HEK293 (cell line): ENCODE results near the gene VEPH1.
"Not testable (repeated sequence)": the region's sequence is repeated elsewhere in the genome, so short reads cannot be mapped to it uniquely, and the experiment has no call there.

Source experiments
- CTCF ChIA-PET: fragments of 350-600 bp; formaldehyde crosslinking; extraction: SDS; loops from one replicate; lab custom pipeline; 2021; ENCODE audit warnings: antibody characterized with exemption; lab: Yijun Ruan, JAX
- POLR2A ChIA-PET: fragments of 300-600 bp; formaldehyde crosslinking; extraction: SDS; loops from one replicate; lab custom pipeline; 2020; ENCODE audit warnings: antibody characterized with exemption, inconsistent platforms; lab: Yijun Ruan, JAX
- H3K27ac ChIP-seq: fragments of 200-500 bp; sonication (Bioruptor generic); 2 replicates; pipeline ENCODE4 v1.5.1; 2014; ENCODE audit warnings: low read depth, low read length, control low read depth, inconsistent platforms; ENCODE audit errors: extremely low read depth
- H3K36me3 ChIP-seq, 2 experiments: fragments of 200-500 bp in 1 of 2; sonication (Bioruptor generic) in 1 of 2; 1 replicate in 1 of 2; 2 replicates in 1 of 2; pipeline ENCODE4 v1.5.1; 2014 to 2017; ENCODE audit warnings: inconsistent platforms in 2 of 2, low read length in 2 of 2; ENCODE audit not compliant: control insufficient read depth in 2 of 2, insufficient read depth in 1 of 2
- H3K4me1 ChIP-seq: fragments of 200-500 bp; sonication (Bioruptor generic); 2 replicates; pipeline ENCODE4 v1.5.1; 2014; ENCODE audit warnings: mild to moderate bottlenecking, low read length, inconsistent platforms; ENCODE audit not compliant: control insufficient read depth, insufficient read depth
- H3K4me3 ChIP-seq: 2 replicates; pipeline ENCODE4 v1.5.1; 2011; ENCODE audit warnings: low read depth, mild to moderate bottlenecking, control low read depth, low read length, moderate library complexity
- H3K9me3 ChIP-seq: fragments of 200-500 bp; sonication (Bioruptor generic); 2 replicates; pipeline ENCODE4 v1.5.1; 2014; ENCODE audit warnings: low read depth, low read length, inconsistent platforms; ENCODE audit not compliant: control insufficient read depth, insufficient read depth
- CTCF ChIP-seq: fragments of 450-650 bp; formaldehyde crosslinking; IDR thresholded peaks from 2 replicates; pipeline ENCODE4 v1.5.1; 2016; ENCODE audit warnings: missing biosample characterization, missing genetic modification characterization
- GLIS1 ChIP-seq: fragments of 450-650 bp; formaldehyde crosslinking; IDR thresholded peaks from 2 replicates; pipeline ENCODE4 v1.5.1; 2016; ENCODE audit warnings: missing biosample characterization, missing genetic modification characterization
- PRDM4 ChIP-seq: fragments of 450-650 bp; formaldehyde crosslinking; IDR thresholded peaks from 2 replicates; pipeline ENCODE4 v1.5.1; 2017; ENCODE audit warnings: missing biosample characterization, missing genetic modification characterization
- ZBTB6 ChIP-seq: fragments of 450-650 bp; formaldehyde crosslinking; IDR thresholded peaks from 2 replicates; pipeline ENCODE4 v1.5.1; 2017; ENCODE audit warnings: missing biosample characterization, missing genetic modification characterization
- ZFP41 ChIP-seq: fragments of 450-650 bp; formaldehyde crosslinking; IDR thresholded peaks from 2 replicates; pipeline ENCODE4 v1.5.1; 2016; ENCODE audit warnings: missing biosample characterization, missing genetic modification characterization, borderline replicate concordance
- ZNF138 ChIP-seq: fragments of 450-650 bp; formaldehyde crosslinking; IDR thresholded peaks from 2 replicates; pipeline ENCODE4 v1.5.1; 2016; ENCODE audit warnings: missing biosample characterization, missing genetic modification characterization, borderline replicate concordance
- ZNF155 ChIP-seq: fragments of 450-650 bp; formaldehyde crosslinking; IDR thresholded peaks from 2 replicates; pipeline ENCODE4 v1.5.1; 2016; ENCODE audit warnings: missing biosample characterization, missing genetic modification characterization
- ZNF19 ChIP-seq: fragments of 450-650 bp; formaldehyde crosslinking; IDR thresholded peaks from 2 replicates; pipeline ENCODE4; 2016; ENCODE audit warnings: missing biosample characterization, missing genetic modification characterization, low read depth
- ZNF2 ChIP-seq: fragments of 450-650 bp; formaldehyde crosslinking; IDR thresholded peaks from 2 replicates; pipeline ENCODE4 v1.5.1; 2016; ENCODE audit warnings: missing biosample characterization, missing genetic modification characterization
- ZNF335 ChIP-seq: fragments of 450-650 bp; formaldehyde crosslinking; conservative IDR thresholded peaks from 2 replicates; pipeline ENCODE4 v1.5.1; 2016; ENCODE audit warnings: missing biosample characterization, missing genetic modification characterization
- ZNF391 ChIP-seq: fragments of 450-650 bp; formaldehyde crosslinking; IDR thresholded peaks from 2 replicates; pipeline ENCODE4 v1.5.1; 2016; ENCODE audit warnings: low read depth, missing biosample characterization, missing genetic modification characterization, borderline replicate concordance
- ZNF394 ChIP-seq: fragments of 450-650 bp; formaldehyde crosslinking; IDR thresholded peaks from 2 replicates; pipeline ENCODE4 v1.5.1; 2016; ENCODE audit warnings: missing biosample characterization, missing genetic modification characterization, mild to moderate bottlenecking, moderate library complexity, borderline replicate concordance
- ZNF423 ChIP-seq: fragments of 450-650 bp; formaldehyde crosslinking; IDR thresholded peaks from 2 replicates; pipeline ENCODE4 v1.5.1; 2016; ENCODE audit warnings: missing biosample characterization, missing genetic modification characterization
- ZNF777 ChIP-seq: fragments of 450-650 bp; formaldehyde crosslinking; IDR thresholded peaks from 2 replicates; pipeline ENCODE4 v1.5.1; 2017; ENCODE audit warnings: missing biosample characterization, missing genetic modification characterization, borderline replicate concordance
- ZNF792 ChIP-seq: fragments of 450-650 bp; formaldehyde crosslinking; IDR thresholded peaks from 2 replicates; pipeline ENCODE4 v1.5.1; 2016; ENCODE audit warnings: missing biosample characterization, missing genetic modification characterization
- TF ChIP-seq, protein P1 (sequence below): fragments of 450-650 bp; formaldehyde crosslinking; IDR thresholded peaks from 2 replicates; pipeline ENCODE4 v1.5.1; 2017; ENCODE audit warnings: missing biosample characterization, missing genetic modification characterization
- TF ChIP-seq, protein P2 (sequence below): fragments of 450-650 bp; formaldehyde crosslinking; conservative IDR thresholded peaks from 2 replicates; pipeline ENCODE4 v1.5.1; 2016; ENCODE audit warnings: low read depth, missing biosample characterization, missing genetic modification characterization
- TF ChIP-seq, protein P3 (sequence below): fragments of 450-650 bp; formaldehyde crosslinking; optimal IDR thresholded peaks from 2 replicates; pipeline ENCODE3; 2016; ENCODE audit warnings: missing biosample characterization, mild to moderate bottlenecking, missing genetic modification characterization

The VEPH1 gene

GRCh38 chr3:157327018-157327417, 176.2 kb downstream of the VEPH1 start:
- no peak for TF ChIP-seq ZNF394 (tag by site-specific recombination)
- no peak for TF ChIP-seq ZNF335
- no peak for TF ChIP-seq ZNF423
- TF ChIP-seq ZBTB6 (tag by site-specific recombination) = no peak
- TF ChIP-seq ZNF391 (tag by site-specific recombination) = no peak
- no peak for TF ChIP-seq PRDM4 (tag by site-specific recombination)
- TF ChIP-seq, protein P1, sequence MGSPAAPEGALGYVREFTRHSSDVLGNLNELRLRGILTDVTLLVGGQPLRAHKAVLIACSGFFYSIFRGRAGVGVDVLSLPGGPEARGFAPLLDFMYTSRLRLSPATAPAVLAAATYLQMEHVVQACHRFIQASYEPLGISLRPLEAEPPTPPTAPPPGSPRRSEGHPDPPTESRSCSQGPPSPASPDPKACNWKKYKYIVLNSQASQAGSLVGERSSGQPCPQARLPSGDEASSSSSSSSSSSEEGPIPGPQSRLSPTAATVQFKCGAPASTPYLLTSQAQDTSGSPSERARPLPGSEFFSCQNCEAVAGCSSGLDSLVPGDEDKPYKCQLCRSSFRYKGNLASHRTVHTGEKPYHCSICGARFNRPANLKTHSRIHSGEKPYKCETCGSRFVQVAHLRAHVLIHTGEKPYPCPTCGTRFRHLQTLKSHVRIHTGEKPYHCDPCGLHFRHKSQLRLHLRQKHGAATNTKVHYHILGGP (tag by site-specific recombination) = no peak
- no peak for TF ChIP-seq ZNF19 (tag by site-specific recombination)
- no peak for TF ChIP-seq ZNF792 (tag by site-specific recombination)
- no peak for TF ChIP-seq ZNF2 (tag by site-specific recombination)
- TF ChIP-seq CTCF (tag by site-specific recombination) = no peak
- no peak for TF ChIP-seq ZNF155 (tag by site-specific recombination)
- H3K4me1 ChIP-seq = no peaks in the 10 kb centered on the region
- CTCF ChIA-PET = no interaction called here
- POLR2A ChIA-PET = no interaction called here
- no peaks in the 10 kb centered on the region for H3K9me3 ChIP-seq
- no peak overlapping the region for H3K27ac ChIP-seq
- H3K36me3 ChIP-seq = no peaks in the 10 kb centered on the region
- H3K4me3 ChIP-seq = no peak overlapping the region

GRCh38 chr3:157324869-157325268, 178.3 kb downstream of the VEPH1 start:
- H3K4me1 ChIP-seq, H3K4me3 ChIP-seq, CTCF ChIA-PET, H3K27ac ChIP-seq, H3K36me3 ChIP-seq, H3K9me3 ChIP-seq, POLR2A ChIA-PET: not testable (repeated sequence)

DNA sequence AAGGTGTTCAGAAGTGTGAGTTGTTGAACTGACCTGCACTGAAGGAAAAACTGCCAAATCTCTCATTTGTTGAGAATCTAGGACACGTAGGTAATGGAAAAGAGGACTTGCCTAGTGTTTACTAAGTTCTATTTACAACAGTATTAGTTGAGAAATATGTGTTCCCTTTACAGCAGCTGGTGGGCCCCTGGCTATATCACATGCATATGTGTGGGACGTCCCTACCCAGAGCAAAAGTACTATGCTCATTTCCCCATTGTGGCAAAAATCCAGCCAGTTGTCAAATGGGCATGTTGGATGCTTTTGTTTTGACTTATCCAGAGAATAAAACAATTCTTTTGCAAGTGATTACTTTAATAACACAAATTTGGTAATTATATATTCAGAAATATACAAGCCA, 179.9 kb downstream of the VEPH1 start:
- POLR2A ChIA-PET = no interaction called here
- TF ChIP-seq ZNF138 (tag by site-specific recombination) = no peak
- TF ChIP-seq ZFP41 = no peak
- TF ChIP-seq, protein P2, sequence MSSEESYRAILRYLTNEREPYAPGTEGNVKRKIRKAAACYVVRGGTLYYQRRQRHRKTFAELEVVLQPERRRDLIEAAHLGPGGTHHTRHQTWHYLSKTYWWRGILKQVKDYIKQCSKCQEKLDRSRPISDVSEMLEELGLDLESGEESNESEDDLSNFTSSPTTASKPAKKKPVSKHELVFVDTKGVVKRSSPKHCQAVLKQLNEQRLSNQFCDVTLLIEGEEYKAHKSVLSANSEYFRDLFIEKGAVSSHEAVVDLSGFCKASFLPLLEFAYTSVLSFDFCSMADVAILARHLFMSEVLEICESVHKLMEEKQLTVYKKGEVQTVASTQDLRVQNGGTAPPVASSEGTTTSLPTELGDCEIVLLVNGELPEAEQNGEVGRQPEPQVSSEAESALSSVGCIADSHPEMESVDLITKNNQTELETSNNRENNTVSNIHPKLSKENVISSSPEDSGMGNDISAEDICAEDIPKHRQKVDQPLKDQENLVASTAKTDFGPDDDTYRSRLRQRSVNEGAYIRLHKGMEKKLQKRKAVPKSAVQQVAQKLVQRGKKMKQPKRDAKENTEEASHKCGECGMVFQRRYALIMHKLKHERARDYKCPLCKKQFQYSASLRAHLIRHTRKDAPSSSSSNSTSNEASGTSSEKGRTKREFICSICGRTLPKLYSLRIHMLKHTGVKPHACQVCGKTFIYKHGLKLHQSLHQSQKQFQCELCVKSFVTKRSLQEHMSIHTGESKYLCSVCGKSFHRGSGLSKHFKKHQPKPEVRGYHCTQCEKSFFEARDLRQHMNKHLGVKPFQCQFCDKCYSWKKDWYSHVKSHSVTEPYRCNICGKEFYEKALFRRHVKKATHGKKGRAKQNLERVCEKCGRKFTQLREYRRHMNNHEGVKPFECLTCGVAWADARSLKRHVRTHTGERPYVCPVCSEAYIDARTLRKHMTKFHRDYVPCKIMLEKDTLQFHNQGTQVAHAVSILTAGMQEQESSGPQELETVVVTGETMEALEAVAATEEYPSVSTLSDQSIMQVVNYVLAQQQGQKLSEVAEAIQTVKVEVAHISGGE (tag by site-specific recombination) = no peak
- no peak for TF ChIP-seq ZNF777
- TF ChIP-seq, protein P3, sequence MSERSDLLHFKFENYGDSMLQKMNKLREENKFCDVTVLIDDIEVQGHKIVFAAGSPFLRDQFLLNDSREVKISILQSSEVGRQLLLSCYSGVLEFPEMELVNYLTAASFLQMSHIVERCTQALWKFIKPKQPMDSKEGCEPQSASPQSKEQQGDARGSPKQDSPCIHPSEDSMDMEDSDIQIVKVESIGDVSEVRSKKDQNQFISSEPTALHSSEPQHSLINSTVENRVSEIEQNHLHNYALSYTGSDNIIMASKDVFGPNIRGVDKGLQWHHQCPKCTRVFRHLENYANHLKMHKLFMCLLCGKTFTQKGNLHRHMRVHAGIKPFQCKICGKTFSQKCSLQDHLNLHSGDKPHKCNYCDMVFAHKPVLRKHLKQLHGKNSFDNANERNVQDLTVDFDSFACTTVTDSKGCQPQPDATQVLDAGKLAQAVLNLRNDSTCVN = no peak
- TF ChIP-seq GLIS1 (tag by site-specific recombination) = no peak
- CTCF ChIA-PET = no interaction called here
- no peaks in the 10 kb centered on the region for H3K4me1 ChIP-seq
- no peaks in the 10 kb centered on the region for H3K9me3 ChIP-seq
- no peaks in the 10 kb centered on the region for H3K36me3 ChIP-seq
- H3K27ac ChIP-seq = no peak overlapping the region
- no peak overlapping the region for H3K4me3 ChIP-seq
